Endothelial cell of umbilical vein (primary cell): ENCODE results near the gene POU5F2.

Source experiments
- EZH2 ChIP-seq: IDR thresholded peaks from 2 replicates; pipeline ENCODE4 v1.6.1; 2012; ENCODE audit warnings: borderline replicate concordance, low read depth, mild to moderate bottlenecking, moderate library complexity, low read length, inconsistent platforms; ENCODE audit not compliant: severe bottlenecking
- FOS ChIP-seq: IDR thresholded peaks from 2 replicates; pipeline ENCODE4 v1.6.1; 2011; ENCODE audit warnings: mild to moderate bottlenecking, low read length, moderate library complexity, borderline replicate concordance; ENCODE audit not compliant: insufficient read depth
- GATA2 ChIP-seq: IDR thresholded peaks from 2 replicates; pipeline ENCODE4 v1.7.0; 2011; ENCODE audit warnings: low read depth, mild to moderate bottlenecking, moderate library complexity, mixed read lengths, low read length; ENCODE audit not compliant: insufficient read length, insufficient read depth
- JUN ChIP-seq: IDR thresholded peaks from 2 replicates; pipeline ENCODE4 v1.6.1; 2011; ENCODE audit warnings: borderline replicate concordance, low read depth; ENCODE audit not compliant: insufficient read length, insufficient read depth
- POLR2A ChIP-seq: IDR thresholded peaks from 2 replicates; pipeline ENCODE4 v1.6.1; 2012; ENCODE audit warnings: low read depth, mild to moderate bottlenecking, control low read depth, low read length
- POLR2AphosphoS5 ChIP-seq: IDR thresholded peaks from 2 replicates; pipeline ENCODE4 v1.6.1; 2012; ENCODE audit warnings: low read depth, mild to moderate bottlenecking, control low read depth, low read length, moderate library complexity; ENCODE audit not compliant: insufficient read depth
- TF ChIP-seq, protein P1 (sequence below), 2 donors: IDR thresholded peaks; 1 replicate in 1 of 2; 2 replicates in 1 of 2; pipeline ENCODE4 v1.5.1; 2011; ENCODE audit warnings: low read length in 2 of 2, mild to moderate bottlenecking in 2 of 2, moderate library complexity in 2 of 2, control low read depth in 1 of 2, inconsistent platforms in 1 of 2, low read depth in 1 of 2; ENCODE audit not compliant: insufficient read depth in 1 of 2; ENCODE audit errors: extremely low read depth in 1 of 2
- TF ChIP-seq, protein P2 (sequence below): IDR thresholded peaks from 2 replicates; pipeline ENCODE4 v1.6.1; 2011; ENCODE audit not compliant: insufficient read depth, insufficient read length

DNA sequence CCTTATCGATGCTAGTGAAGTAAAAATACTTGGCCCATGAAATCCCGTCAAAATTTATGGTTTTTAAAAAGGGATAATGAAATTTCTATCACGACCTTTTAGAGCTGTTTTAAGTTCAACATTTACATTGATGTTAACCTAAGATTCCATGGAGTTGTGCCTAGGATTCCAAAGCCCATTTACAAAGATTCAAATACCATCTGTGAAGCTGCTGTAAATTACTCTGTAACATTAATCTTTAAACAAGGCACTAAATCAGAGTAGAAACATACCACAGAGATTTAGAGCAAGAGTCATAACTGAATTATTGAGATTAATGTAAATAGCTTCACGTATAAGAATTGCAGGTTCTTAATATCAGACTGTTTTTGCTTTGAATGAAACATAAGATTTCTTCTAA is 17.7 kb downstream of the POU5F2 start:
- TF ChIP-seq, protein P1, sequence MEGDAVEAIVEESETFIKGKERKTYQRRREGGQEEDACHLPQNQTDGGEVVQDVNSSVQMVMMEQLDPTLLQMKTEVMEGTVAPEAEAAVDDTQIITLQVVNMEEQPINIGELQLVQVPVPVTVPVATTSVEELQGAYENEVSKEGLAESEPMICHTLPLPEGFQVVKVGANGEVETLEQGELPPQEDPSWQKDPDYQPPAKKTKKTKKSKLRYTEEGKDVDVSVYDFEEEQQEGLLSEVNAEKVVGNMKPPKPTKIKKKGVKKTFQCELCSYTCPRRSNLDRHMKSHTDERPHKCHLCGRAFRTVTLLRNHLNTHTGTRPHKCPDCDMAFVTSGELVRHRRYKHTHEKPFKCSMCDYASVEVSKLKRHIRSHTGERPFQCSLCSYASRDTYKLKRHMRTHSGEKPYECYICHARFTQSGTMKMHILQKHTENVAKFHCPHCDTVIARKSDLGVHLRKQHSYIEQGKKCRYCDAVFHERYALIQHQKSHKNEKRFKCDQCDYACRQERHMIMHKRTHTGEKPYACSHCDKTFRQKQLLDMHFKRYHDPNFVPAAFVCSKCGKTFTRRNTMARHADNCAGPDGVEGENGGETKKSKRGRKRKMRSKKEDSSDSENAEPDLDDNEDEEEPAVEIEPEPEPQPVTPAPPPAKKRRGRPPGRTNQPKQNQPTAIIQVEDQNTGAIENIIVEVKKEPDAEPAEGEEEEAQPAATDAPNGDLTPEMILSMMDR (IDR thresholded peaks at IDR 0.05; ENCODE audit: extremely low read depth in 1 of 2, insufficient read depth in 1 of 2, low read depth in 1 of 2, low read length in 2 of 2): no peak
- TF ChIP-seq POLR2AphosphoS5 (no peak), POLR2A (no peak), EZH2 (no peak), GATA2 (no peak), FOS (no peak), JUN (no peak)
- TF ChIP-seq, protein P2, sequence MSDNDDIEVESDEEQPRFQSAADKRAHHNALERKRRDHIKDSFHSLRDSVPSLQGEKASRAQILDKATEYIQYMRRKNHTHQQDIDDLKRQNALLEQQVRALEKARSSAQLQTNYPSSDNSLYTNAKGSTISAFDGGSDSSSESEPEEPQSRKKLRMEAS: no peak
